Mesangial cell (primary cell): Measurements from ENCODE around the gene ARMC8. TPM values are rescaled to one million over a fixed set of nuclear protein-coding genes. Genes with fewer than 3 reads are reported as not detected.

Source experiments
- total RNA-seq: library from RNA; depleted of rRNA; stranded (reverse); fragments of >200 nt; gene quantifications from 2 replicates; pipeline ENCODE4 v1.2.3, GENCODE V29; 2015

The ARMC8 gene, protein sequence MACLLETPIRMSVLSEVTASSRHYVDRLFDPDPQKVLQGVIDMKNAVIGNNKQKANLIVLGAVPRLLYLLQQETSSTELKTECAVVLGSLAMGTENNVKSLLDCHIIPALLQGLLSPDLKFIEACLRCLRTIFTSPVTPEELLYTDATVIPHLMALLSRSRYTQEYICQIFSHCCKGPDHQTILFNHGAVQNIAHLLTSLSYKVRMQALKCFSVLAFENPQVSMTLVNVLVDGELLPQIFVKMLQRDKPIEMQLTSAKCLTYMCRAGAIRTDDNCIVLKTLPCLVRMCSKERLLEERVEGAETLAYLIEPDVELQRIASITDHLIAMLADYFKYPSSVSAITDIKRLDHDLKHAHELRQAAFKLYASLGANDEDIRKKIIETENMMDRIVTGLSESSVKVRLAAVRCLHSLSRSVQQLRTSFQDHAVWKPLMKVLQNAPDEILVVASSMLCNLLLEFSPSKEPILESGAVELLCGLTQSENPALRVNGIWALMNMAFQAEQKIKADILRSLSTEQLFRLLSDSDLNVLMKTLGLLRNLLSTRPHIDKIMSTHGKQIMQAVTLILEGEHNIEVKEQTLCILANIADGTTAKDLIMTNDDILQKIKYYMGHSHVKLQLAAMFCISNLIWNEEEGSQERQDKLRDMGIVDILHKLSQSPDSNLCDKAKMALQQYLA
- 22.4 and 32.4 TPM in 2 replicates for total RNA-seq

GRCh38 chr3:138187296-138188012 is at the start of gene ARMC8:
Gene ARMC8, plus strand, starts transcription at chr3:138187301. Its CDS starts 254 bp downstream, at chr3:138187555.

GRCh38 chr3:138174421-138175131 is 12.5 kb upstream of the ARMC8 start, which contains the start of gene DBR1:
Gene DBR1, minus strand, starts transcription at chr3:138174921. Its CDS starts 126 bp downstream, at chr3:138174795.

DNA sequence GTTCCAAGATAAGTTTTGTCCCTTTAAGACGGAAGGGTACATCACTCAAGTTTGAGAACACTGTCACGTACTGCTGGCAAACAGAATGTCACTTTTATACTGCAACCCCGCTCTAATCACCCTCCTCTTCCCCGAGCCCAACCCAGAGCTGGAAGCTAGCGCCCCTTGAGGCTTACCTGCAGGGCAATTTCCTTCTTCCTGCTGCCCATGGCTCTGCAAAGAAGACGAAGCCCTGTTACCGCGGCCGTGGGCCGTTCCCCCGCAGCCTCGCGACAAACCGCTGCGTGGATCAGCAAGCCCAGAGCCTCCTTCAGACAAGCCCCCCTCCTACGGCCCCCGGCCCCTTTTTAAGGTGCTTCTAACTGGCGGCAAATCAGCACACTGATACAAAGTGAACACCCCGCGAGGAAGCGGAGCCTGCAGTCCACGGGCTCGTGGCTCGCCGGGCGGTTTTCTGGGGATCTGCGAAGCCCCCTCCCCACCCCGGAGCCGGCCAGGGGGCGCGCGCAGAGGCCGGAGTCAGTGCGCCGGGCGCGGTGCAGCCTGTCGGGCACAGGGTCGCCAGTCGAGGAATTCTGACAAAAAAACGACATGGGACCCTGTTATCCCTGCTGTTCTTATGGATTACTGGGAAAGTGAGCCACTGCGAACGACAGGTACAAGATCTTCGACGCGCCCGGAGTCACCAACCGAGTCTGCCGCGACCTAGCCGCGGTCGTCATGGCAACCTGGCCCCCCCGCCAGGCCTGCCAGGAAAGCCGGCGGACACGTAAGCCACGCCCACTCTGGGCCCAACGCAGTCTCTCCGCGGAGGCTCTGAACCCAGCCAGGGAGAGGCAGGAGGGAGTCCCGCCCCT is 142.3 kb downstream of the ARMC8 start, which contains the start of gene NME9:
TSS of gene NME9 (minus strand) at position 725 of the 857 bp plus-strand sequence. CDS start at position 209, 516 bp downstream.

Other genes with a start within 250 kb of the ARMC8 start
- gene CLDN18, start 177.1 kb upstream of the ARMC8 start, total RNA-seq, result not detected in 2 replicates
- gene DZIP1L, start 71.7 kb upstream of the ARMC8 start, total RNA-seq, result 13.0 and 16.9 TPM in 2 replicates
- not detected in 2 replicates for gene A4GNT, start 54.9 kb upstream of the ARMC8 start, total RNA-seq
- 8.9 and 11.7 TPM in 2 replicates for gene DBR1, start 12.4 kb upstream of the ARMC8 start, total RNA-seq
- gene NME9, start 142.6 kb downstream of the ARMC8 start, total RNA-seq, result 1.1 TPM in 1 of 2 replicates, not detected in the other
- gene MRAS, start 161.3 kb downstream of the ARMC8 start, total RNA-seq, result 40.2 and 50.6 TPM in 2 replicates
- 1.5 and 1.6 TPM in 2 replicates for gene ESYT3, start 247.3 kb downstream of the ARMC8 start, total RNA-seq